Kidney capillary endothelial cell (primary cell): ENCODE measurements around the gene PTCH1.

Experiments
- DNase-seq: peaks from one replicate; pipeline ENCODE4 v3.0.0-alpha.2; 2018; ENCODE audit warnings: low spot score

The PTCH1 gene

GRCh38 chr9:95440447-95440846 is 76.3 kb downstream of the PTCH1 start:
- no peak for DNase-seq

DNA sequence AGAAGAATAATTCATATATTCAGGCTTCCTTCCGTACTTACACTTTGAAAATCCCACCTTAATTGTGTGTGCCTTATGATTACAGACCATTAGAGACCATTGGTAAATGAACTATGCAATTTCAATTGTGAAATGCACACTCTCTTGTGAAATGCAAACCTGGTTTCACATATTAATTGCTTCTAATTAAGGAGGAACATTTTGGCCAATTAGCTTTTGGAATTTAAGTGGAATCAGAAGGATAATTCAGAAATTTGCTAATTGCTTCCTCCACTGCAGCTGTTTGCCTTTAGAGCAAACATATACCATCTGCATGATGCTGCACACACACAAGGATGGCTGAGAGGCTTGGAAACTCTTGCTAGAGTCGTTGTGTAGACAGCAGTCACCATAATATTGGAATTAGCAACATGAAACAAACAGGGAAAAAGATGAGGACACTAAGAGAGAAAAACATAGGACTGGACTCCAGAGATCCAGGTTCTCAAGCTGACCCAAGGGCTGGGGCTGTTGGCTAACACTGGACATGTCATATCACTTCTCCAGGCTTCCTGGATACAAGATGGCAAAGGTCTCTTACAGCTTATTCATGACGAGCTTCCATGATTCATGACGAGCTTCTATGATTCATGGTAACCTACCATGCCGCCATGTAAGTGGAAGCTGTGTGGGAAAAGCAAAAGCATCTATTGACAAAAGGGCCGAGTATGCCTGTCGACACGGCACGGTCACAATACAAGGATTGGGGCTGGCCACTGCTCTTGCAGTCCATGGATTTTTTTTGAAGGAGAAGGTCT is 78.0 kb downstream of the PTCH1 start:
- no peak for DNase-seq

- no peak for DNase-seq
Measured at GRCh38 chr9:95437559-95437958, 79.2 kb downstream of the PTCH1 start.

- DNase-seq, result no peak
Measured at GRCh38 chr9:95436416-95436815, 80.4 kb downstream of the PTCH1 start.

GRCh38 chr9:95435074-95435728 is 81.6 kb downstream of the PTCH1 start:
- DNase-seq, result no peak

GRCh38 chr9:95434116-95435073 is 82.4 kb downstream of the PTCH1 start:
- DNase-seq, result no peak

- DNase-seq, result no peak
Measured at GRCh38 chr9:95433096-95433819, 83.5 kb downstream of the PTCH1 start.

- no peak for DNase-seq
Measured at GRCh38 chr9:95431286-95431685, 85.5 kb downstream of the PTCH1 start.

- DNase-seq, result no peak
Measured at GRCh38 chr9:95429948-95430620, 86.7 kb downstream of the PTCH1 start.

DNA sequence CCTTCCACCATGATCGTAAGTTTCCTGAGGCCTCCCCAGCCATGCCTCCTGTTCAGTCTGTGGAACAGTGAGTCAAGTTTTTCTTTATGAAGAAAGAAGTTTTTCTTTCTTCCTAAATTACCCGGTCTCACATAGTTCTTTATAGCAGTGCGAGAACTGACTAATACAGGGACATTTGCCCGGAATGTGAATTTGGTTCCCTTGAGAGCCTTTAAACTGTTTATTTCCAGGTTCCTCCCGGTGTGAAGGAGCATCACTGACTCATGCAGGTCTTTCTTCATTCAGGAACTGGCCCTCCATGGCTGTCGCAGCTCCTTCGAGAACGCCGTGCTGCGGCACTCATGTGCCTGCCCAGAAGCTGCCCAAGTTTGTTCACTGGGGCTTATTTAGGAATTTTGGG is 87.7 kb downstream of the PTCH1 start:
- no peak for DNase-seq

DNA sequence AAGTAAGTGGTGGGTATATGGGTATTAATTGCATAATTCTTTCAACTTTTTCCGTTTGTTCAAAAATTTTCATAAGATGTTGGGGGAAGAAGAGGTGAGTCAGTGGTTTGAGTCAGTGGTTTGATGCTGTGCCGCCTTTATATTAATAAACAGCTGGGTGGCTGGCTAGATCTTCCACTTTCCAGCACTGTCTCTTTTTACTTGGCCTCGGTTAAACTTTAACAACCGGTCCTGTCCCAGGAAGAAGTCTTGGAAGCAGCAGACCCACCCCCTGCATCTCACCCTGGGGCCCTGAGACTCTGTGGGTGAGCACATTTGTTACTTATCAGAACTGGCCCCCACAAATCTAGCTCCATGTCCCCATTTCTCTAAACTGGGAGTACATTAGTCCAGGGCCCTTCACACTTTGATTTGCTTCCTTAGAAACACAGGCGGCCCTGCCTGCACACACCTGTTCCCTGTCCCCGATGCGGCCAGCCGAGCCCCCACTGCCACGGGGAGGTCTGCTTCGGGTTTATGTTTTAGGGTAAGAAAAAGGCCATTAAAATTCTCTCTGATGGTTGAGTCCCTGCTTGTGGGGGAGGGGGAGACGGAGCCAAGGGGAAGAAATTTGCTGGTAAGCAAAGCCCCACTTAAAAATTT is 90.7 kb downstream of the PTCH1 start:
- peak; percentile 12 for DNase-seq

DNA sequence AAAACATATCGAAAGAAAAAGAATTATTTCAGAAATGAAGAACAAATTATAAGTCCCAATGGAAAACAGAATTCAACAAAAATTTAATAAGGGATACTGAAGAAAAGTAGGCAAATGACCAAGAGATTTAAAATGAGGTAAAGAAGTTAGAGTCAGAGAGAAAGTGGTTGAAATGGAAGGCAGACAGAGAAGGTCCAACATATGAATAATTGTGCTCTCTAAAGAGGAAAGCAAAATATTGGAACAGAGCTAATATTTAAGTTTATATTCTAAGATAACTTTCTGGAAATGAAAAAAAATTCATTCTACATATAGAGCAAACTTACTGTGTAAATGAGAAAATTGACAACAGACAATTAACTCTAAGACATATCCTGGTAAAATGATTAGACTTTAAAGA is 94.1 kb downstream of the PTCH1 start:
- DNase-seq, result no peak

GRCh38 chr9:95420518-95420917 is 96.3 kb downstream of the PTCH1 start:
- DNase-seq, result no peak

GRCh38 chr9:95419444-95419843 is 97.3 kb downstream of the PTCH1 start:
- no peak for DNase-seq

DNA sequence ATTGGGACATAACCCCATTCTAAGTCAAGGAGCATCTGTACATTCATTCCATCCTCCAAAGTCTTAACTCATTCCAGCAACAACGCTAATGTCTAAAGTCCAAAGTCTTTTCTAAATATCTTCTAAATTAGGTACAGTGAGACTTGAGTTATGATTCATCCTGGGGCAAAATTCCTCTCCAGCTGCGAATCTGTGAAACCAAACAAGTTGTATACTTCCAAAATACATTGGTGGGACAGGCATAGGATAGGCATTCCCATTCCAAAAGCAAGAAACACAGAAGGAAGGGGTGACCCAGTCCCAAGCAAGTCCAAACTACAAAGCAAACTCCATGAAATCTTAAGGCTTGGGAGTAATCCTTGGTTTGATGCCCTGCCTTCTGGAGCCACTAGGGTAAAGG is 101.6 kb downstream of the PTCH1 start:
- DNase-seq, result no peak

GRCh38 chr9:95413793-95414192 is 103.0 kb downstream of the PTCH1 start:
- DNase-seq, result no peak

DNA sequence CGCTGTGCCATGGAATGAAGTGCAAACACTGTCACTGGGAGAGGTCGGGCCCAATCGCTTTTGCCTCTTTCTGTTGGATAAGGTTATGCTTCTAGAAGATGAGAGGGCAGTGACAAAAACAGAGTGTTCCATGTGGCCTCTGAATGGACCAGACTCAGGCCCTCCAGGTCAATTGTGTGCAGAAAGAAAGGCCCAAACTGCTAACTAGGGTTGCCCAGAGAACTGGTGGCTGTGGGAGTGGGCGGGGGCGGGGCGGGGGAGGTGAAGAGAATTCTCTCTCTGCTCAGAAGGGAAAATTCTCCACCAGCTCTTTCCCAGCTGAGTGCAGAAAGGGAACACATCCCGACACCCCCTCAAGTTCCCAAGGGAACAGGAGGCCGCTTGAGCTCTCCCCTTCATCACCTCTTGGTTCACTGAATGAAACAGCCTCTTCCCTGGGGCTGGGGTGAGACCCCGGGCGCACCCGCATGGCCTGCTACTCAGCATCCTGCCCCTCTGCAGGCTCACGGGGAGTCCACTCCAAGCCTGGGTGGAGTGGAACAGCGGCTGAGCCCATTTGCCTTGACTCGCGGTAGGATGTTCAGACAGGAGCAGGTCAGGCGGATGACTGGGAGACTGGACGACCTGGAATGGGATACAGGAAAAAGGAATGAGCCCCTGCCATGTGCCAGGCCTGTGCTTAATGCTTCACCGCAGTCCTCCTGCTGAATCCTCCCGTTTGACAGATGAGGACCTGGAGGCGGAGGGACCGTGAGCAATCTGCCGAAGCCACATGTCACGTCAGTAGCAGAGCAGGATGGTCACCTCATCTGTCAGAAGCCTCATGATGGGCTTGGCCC is 105.5 kb downstream of the PTCH1 start:
- DNase-seq, result no peak

DNA sequence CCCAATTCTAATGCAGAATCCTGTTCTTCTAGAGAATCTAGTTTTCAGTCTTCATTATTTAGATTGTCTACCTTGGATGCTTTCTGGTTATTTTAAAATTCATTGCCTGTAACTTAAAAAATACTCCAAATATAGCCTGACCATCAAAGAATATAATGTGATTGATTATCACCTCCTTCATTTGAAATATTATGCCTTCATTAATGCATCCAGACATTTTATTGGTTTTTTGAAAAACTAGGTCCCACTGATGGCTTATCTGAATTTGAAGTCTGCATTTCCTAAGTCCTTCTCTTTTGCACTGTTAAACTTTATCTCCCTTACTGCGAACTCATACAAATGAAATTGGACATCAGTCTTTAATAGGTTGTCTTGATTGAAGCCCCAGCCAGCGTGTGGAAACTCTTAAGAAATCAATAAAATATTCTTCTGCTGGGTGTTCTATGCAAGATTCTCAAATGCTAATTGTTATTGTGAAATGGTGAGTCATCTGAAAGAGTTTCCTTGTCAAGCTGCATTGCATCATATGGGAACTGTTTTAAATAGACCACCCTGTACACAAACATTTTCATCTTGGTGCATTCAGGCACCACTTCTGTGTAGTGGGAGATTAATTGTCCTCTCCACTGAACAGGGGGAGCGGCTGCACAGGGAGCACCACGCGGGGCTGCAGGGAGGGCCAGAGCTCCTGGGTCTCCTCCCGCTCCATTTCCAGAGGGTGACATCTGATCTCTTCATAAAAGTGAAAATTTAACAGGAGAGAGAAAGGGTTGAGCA is 106.9 kb downstream of the PTCH1 start:
- peak; percentile 13 for DNase-seq

DNA sequence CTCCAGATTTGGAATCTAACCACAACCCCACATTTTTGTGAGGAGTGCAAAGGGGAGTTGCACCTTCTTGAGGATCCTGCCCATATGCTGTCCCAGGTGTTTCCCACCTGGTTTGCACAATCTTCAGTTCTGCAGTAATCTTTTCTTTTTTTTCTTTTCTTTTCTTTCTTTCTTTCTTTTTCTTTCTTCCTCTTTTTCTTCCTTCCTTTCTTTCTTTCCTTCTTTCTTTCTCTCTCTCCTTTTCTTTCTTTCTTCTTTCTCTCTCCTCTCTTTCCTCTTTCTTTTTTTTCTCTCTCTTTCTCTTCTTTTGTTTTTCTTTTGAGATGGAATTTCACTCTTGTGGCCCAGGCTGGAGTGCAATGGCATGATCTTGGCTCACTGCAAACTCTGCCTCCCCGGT is 109.2 kb downstream of the PTCH1 start:
- DNase-seq, result no peak
